Astrocyte (in vitro differentiated cells and primary cell): ENCODE measurements around the gene TENM3. TPM values are rescaled to one million over a fixed set of nuclear protein-coding genes. Genes with fewer than 3 reads are reported as not detected.
A peak's percentile ranks its signal among the peaks of the same experiment; 100 is the strongest.

ENCODE experiments used
- DNase-seq: peaks from one replicate; pipeline ENCODE4 v3.0.0-alpha.2; 2010; ENCODE audit warnings: low read depth
- FAIRE-seq: peaks from 2 replicates; lab custom pipeline; 2011; peaks lifted over from hg19 to GRCh38; lab: Jason Lieb, UNC
- H2AFZ ChIP-seq: 2 replicates; pipeline ENCODE4 v1.6.0; 2012; ENCODE audit warnings: low read depth, low read length, inconsistent platforms
- H3K27ac ChIP-seq: 2 replicates; pipeline ENCODE4 v1.5.1; 2011; ENCODE audit warnings: low read depth, low read length, inconsistent platforms
- H3K27me3 ChIP-seq: 2 replicates; pipeline ENCODE4 v1.6.0; 2011; ENCODE audit warnings: low read length, inconsistent platforms; ENCODE audit not compliant: insufficient read depth
- H3K36me3 ChIP-seq: 2 replicates; pipeline ENCODE4 v1.5.1; 2011; ENCODE audit warnings: low read length, inconsistent platforms; ENCODE audit not compliant: insufficient read depth
- H3K4me1 ChIP-seq: 2 replicates; pipeline ENCODE4 v1.5.1; 2011; ENCODE audit warnings: low read length, inconsistent platforms; ENCODE audit not compliant: insufficient read depth
- H3K4me2 ChIP-seq: 2 replicates; pipeline ENCODE4 v1.6.0; 2012; ENCODE audit warnings: low read length, inconsistent platforms
- H3K4me3 ChIP-seq: 2 replicates; pipeline ENCODE4 v1.5.1; 2011; ENCODE audit warnings: low read depth, mild to moderate bottlenecking, low read length, inconsistent platforms; ENCODE audit not compliant: insufficient read depth
- H3K79me2 ChIP-seq: 2 replicates; pipeline ENCODE4 v1.6.0; 2012; ENCODE audit warnings: mild to moderate bottlenecking, low read length, inconsistent platforms; ENCODE audit not compliant: insufficient read depth
- H3K9ac ChIP-seq: 2 replicates; pipeline ENCODE4 v1.6.0; 2012; ENCODE audit warnings: mild to moderate bottlenecking, low read length, inconsistent platforms
- H3K9me3 ChIP-seq: 2 replicates; pipeline ENCODE4 v1.5.1; 2012; ENCODE audit warnings: low read depth, mild to moderate bottlenecking, low read length, inconsistent platforms; ENCODE audit not compliant: insufficient read depth
- H4K20me1 ChIP-seq: 2 replicates; pipeline ENCODE4 v1.6.0; 2012; ENCODE audit warnings: low read length, inconsistent platforms; ENCODE audit not compliant: insufficient read depth
- H3K27ac Mint-ChIP-seq: one replicate; pipeline ENCODE4 v1.8.0; 2021; ENCODE audit warnings: mild to moderate bottlenecking, mixed read lengths; ENCODE audit not compliant: unreplicated experiment
- H3K27me3 Mint-ChIP-seq: one replicate; pipeline ENCODE4 v1.8.0; 2021; ENCODE audit warnings: low read depth, mixed read lengths; ENCODE audit not compliant: unreplicated experiment
- H3K36me3 Mint-ChIP-seq: one replicate; pipeline ENCODE4 v1.8.0; 2021; ENCODE audit warnings: low read depth, mixed read lengths; ENCODE audit not compliant: unreplicated experiment
- H3K4me1 Mint-ChIP-seq: one replicate; pipeline ENCODE4 v1.8.0; 2021; ENCODE audit warnings: low read depth, mixed read lengths; ENCODE audit not compliant: unreplicated experiment
- H3K4me3 Mint-ChIP-seq: one replicate; pipeline ENCODE4 v1.8.0; 2021; ENCODE audit warnings: mild to moderate bottlenecking, moderate library complexity, mixed read lengths; ENCODE audit not compliant: unreplicated experiment
- H3K9me3 Mint-ChIP-seq: one replicate; pipeline ENCODE4 v1.8.0; 2021; ENCODE audit warnings: mild to moderate bottlenecking, mixed read lengths; ENCODE audit not compliant: unreplicated experiment
- EZH2 ChIP-seq: IDR thresholded peaks from 2 replicates; pipeline ENCODE4 v1.6.1; 2012; ENCODE audit warnings: mild to moderate bottlenecking, low read length, inconsistent platforms; ENCODE audit not compliant: insufficient read depth
- total RNA-seq: library from RNA; stranded (reverse); gene quantifications from 2 replicates; pipeline ENCODE4 v1.2.1, GENCODE V29; 2021
- TF ChIP-seq, protein P1 (sequence below): IDR thresholded peaks from 2 replicates; pipeline ENCODE4 v1.5.1; 2011; ENCODE audit warnings: low read depth, mild to moderate bottlenecking, inconsistent platforms, low read length, moderate library complexity; ENCODE audit not compliant: insufficient read depth

The TENM3 gene
- total RNA-seq, 1 donor from 2014 or later = 127 TPM

GRCh38 chr4:182532441-182532840, 289.2 kb downstream of the TENM3 start:
- no peak overlapping the region for H3K4me3 ChIP-seq
- H3K4me1 Mint-ChIP-seq = peaks cover 30% of the 10 kb centered on the region
- H3K9me3 Mint-ChIP-seq = no peaks in the 10 kb centered on the region
- H3K9me3 ChIP-seq = no peaks in the 10 kb centered on the region
- DNase-seq (no peak), FAIRE-seq (no peak)
- no peak overlapping the region for H3K4me3 Mint-ChIP-seq
- H3K79me2 ChIP-seq = peaks cover 37% of the 10 kb centered on the region
- no peaks in the 10 kb centered on the region for H3K27me3 Mint-ChIP-seq
- H4K20me1 ChIP-seq = peaks cover 35% of the 10 kb centered on the region
- no peak overlapping the region for H3K4me2 ChIP-seq
- no peak overlapping the region for H3K27ac ChIP-seq
- H3K36me3 Mint-ChIP-seq = peaks cover 2% of the 10 kb centered on the region
- H3K9ac ChIP-seq = no peak overlapping the region
- H3K27ac Mint-ChIP-seq = no peak overlapping the region
- H2AFZ ChIP-seq = no peak overlapping the region
- H3K27me3 ChIP-seq = no peaks in the 10 kb centered on the region
- no peak for TF ChIP-seq EZH2
- TF ChIP-seq, protein P1, sequence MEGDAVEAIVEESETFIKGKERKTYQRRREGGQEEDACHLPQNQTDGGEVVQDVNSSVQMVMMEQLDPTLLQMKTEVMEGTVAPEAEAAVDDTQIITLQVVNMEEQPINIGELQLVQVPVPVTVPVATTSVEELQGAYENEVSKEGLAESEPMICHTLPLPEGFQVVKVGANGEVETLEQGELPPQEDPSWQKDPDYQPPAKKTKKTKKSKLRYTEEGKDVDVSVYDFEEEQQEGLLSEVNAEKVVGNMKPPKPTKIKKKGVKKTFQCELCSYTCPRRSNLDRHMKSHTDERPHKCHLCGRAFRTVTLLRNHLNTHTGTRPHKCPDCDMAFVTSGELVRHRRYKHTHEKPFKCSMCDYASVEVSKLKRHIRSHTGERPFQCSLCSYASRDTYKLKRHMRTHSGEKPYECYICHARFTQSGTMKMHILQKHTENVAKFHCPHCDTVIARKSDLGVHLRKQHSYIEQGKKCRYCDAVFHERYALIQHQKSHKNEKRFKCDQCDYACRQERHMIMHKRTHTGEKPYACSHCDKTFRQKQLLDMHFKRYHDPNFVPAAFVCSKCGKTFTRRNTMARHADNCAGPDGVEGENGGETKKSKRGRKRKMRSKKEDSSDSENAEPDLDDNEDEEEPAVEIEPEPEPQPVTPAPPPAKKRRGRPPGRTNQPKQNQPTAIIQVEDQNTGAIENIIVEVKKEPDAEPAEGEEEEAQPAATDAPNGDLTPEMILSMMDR = no peak
- peaks cover 15% of the 10 kb centered on the region for H3K4me1 ChIP-seq
- no peaks in the 10 kb centered on the region for H3K36me3 ChIP-seq

DNA sequence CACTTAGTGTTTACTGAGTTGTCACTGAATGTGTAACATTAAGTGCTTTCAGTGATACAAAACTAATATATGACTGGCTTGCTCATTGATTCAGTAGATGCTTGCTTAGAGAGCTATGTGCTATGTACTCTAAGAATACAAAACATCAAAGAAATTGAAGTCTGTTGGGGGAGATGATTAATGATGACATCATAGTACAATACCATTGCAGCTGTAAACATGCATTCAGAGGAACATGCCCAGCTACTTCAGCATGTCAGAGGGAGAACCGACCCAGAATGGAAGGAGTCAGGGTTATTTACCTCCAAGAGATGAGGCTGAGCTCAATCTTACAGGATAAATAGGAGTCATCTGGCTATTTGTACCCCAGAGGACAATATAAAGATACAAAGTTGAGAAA, 290.8 kb downstream of the TENM3 start:
- H3K36me3 Mint-ChIP-seq = peaks cover 2% of the 10 kb centered on the region
- no peaks in the 10 kb centered on the region for H3K27me3 Mint-ChIP-seq
- Histone ChIP-seq H3K36me3 (no peaks in the 10 kb centered on the region), H3K9ac (no peak overlapping the region), H3K27ac (no peak overlapping the region), H3K4me2 (peak overlapping the region; percentile 31), H3K79me2 (peaks cover 44% of the 10 kb centered on the region), H3K4me3 (no peak overlapping the region), H4K20me1 (peaks cover 47% of the 10 kb centered on the region), H2AFZ (no peak overlapping the region), H3K4me1 (peaks cover 15% of the 10 kb centered on the region), H3K9me3 (no peaks in the 10 kb centered on the region), H3K27me3 (no peaks in the 10 kb centered on the region)
- no peak for TF ChIP-seq EZH2
- TF ChIP-seq, protein P1 = no peak
- peak; percentile 69 for DNase-seq
- H3K9me3 Mint-ChIP-seq = no peaks in the 10 kb centered on the region
- H3K27ac Mint-ChIP-seq = peak overlapping the region; percentile 63
- no peak overlapping the region for H3K4me3 Mint-ChIP-seq
- peak; percentile 68 for FAIRE-seq
- H3K4me1 Mint-ChIP-seq = peaks cover 30% of the 10 kb centered on the region

- Histone ChIP-seq H3K4me3 (no peak overlapping the region), H3K79me2 (peaks cover 50% of the 10 kb centered on the region), H3K27ac (no peak overlapping the region), H3K4me2 (peak overlapping the region; percentile 1), H3K36me3 (no peaks in the 10 kb centered on the region), H3K4me1 (peaks cover 14% of the 10 kb centered on the region), H3K27me3 (no peaks in the 10 kb centered on the region), H4K20me1 (peaks cover 42% of the 10 kb centered on the region), H3K9ac (no peak overlapping the region), H3K9me3 (no peaks in the 10 kb centered on the region), H2AFZ (no peak overlapping the region)
- H3K4me3 Mint-ChIP-seq = no peak overlapping the region
- FAIRE-seq (no peak), DNase-seq (peak; percentile 18)
- H3K27ac Mint-ChIP-seq = no peak overlapping the region
- TF ChIP-seq, protein P1 = no peak
- no peak for TF ChIP-seq EZH2
- H3K9me3 Mint-ChIP-seq = no peaks in the 10 kb centered on the region
- peaks cover 23% of the 10 kb centered on the region for H3K4me1 Mint-ChIP-seq
- H3K36me3 Mint-ChIP-seq = no peaks in the 10 kb centered on the region
- H3K27me3 Mint-ChIP-seq = no peaks in the 10 kb centered on the region
Observed at GRCh38 chr4:182536221-182536811, 293.1 kb downstream of the TENM3 start.
